ENCODE data around the gene ABCB6. TPM values are rescaled to one million over a fixed set of nuclear protein-coding genes. Genes with fewer than 3 reads are reported as not detected.

The ABCB6 gene
- total RNA-seq, 4 donors from 2014 or later = 22.7 to 43.2 (median 36.1) TPM

GRCh38 chr2:219252084-219252483, 33.3 kb upstream of the ABCB6 start:
- Histone ChIP-seq H3K36me3 (peaks cover 0 to 28% (median 0%) of the 10 kb centered on the region in 3 donors), H3K4me1 (peaks cover 0 to 61% (median 35%) of the 10 kb centered on the region in 4 donors), H3K27me3 (peaks cover 0 to 36% of the 10 kb centered on the region in 2 donors), H3K27ac (peak overlapping the region in 3 of 4 donors; percentile 63 to 89 (median 76)), H3K9me3 (no peaks in the 10 kb centered on the region), H3K4me3 (peak overlapping the region in 2 of 4 donors; percentile 64 to 73)
- 68 to 76% methylated on average over 5 of the region's 5 CpGs for WGBS, 2 donors
- no peak for DNase-seq (ENCODE audit: low spot score in 2 of 2)
- no peak for TF ChIP-seq CTCF (IDR thresholded peaks at IDR 0.05)
- no peak for TF ChIP-seq EP300 (IDR thresholded peaks at IDR 0.05)
- no peak for TF ChIP-seq POLR2A (IDR thresholded peaks at IDR 0.05)

- no peak for DNase-seq (ENCODE audit: low spot score in 2 of 2)
- Histone ChIP-seq H3K27me3 (peaks cover 0 to 35% of the 10 kb centered on the region in 2 donors), H3K36me3 (peaks cover 0 to 32% (median 0%) of the 10 kb centered on the region in 3 donors), H3K4me3 (peak overlapping the region in 1 of 4 donors; percentile 64), H3K4me1 (peaks cover 0 to 65% (median 35%) of the 10 kb centered on the region in 4 donors), H3K9me3 (no peaks in the 10 kb centered on the region), H3K27ac (peak overlapping the region in 2 of 4 donors; percentile 63 to 76)
- WGBS, 2 donors = 74 to 80% methylated on average over 6 of the region's 6 CpGs
- TF ChIP-seq POLR2A (IDR thresholded peaks at IDR 0.05) (no peak), CTCF (IDR thresholded peaks at IDR 0.05) (no peak), EP300 (IDR thresholded peaks at IDR 0.05) (no peak)
Measured at GRCh38 chr2:219251656-219252055, 32.9 kb upstream of the ABCB6 start.

GRCh38 chr2:219250049-219250781, 31.5 kb upstream of the ABCB6 start:
- Histone ChIP-seq H3K36me3 (peaks cover 0 to 33% (median 0%) of the 10 kb centered on the region in 3 donors), H3K4me3 (peak overlapping the region in 1 of 4 donors; percentile 24), H3K27me3 (peaks cover 0 to 20% of the 10 kb centered on the region in 2 donors), H3K9me3 (no peaks in the 10 kb centered on the region), H3K4me1 (peaks cover 0 to 73% (median 42%) of the 10 kb centered on the region in 4 donors), H3K27ac (peak overlapping the region in 3 of 4 donors; percentile 80 to 84 (median 84))
- no peak for DNase-seq (ENCODE audit: low spot score in 2 of 2)
- 84 to 87% methylated on average over 19 to 22 of the region's 22 CpGs for WGBS, 2 donors
- TF ChIP-seq CTCF (IDR thresholded peaks at IDR 0.05) (no peak), EP300 (IDR thresholded peaks at IDR 0.05) (no peak), POLR2A (IDR thresholded peaks at IDR 0.05) (no peak)

- peaks cover 0 to 71% (median 40%) of the 10 kb centered on the region in 4 donors for H3K4me1 ChIP-seq
- H3K36me3 ChIP-seq = peaks cover 0 to 33% (median 0%) of the 10 kb centered on the region in 3 donors
- peak overlapping the region in 1 of 4 donors; percentile 24 for H3K4me3 ChIP-seq
- H3K9me3 ChIP-seq = no peaks in the 10 kb centered on the region
- WGBS, 2 donors = 26 to 27% methylated on average over 7 of the region's 7 CpGs
- peaks cover 0 to 14% of the 10 kb centered on the region in 2 donors for H3K27me3 ChIP-seq
- peak overlapping the region; percentile 38 to 84 (median 82) for H3K27ac ChIP-seq
- DNase-seq (ENCODE audit: low spot score in 2 of 2) = peak; percentile 35 to 40
- no peak for TF ChIP-seq POLR2A (IDR thresholded peaks at IDR 0.05)
- peak; percentile 59 to 66 for TF ChIP-seq EP300 (IDR thresholded peaks at IDR 0.05)
Measured at GRCh38 chr2:219249203-219249980, 30.6 kb upstream of the ABCB6 start.

- peaks cover 0 to 70% (median 36%) of the 10 kb centered on the region in 4 donors for H3K4me1 ChIP-seq
- no peak for DNase-seq (ENCODE audit: low spot score in 2 of 2)
- H3K27ac ChIP-seq = peak overlapping the region; percentile 38 to 84 (median 82)
- peaks cover 0 to 33% (median 0%) of the 10 kb centered on the region in 3 donors for H3K36me3 ChIP-seq
- no peak for TF ChIP-seq CTCF (IDR thresholded peaks at IDR 0.05)
- no peak for TF ChIP-seq POLR2A (IDR thresholded peaks at IDR 0.05)
- no peak for TF ChIP-seq EP300 (IDR thresholded peaks at IDR 0.05)
- H3K27me3 ChIP-seq = peaks cover 0 to 8% of the 10 kb centered on the region in 2 donors
- 80 to 83% methylated on average over 2 of the region's 2 CpGs for WGBS, 2 donors
- H3K4me3 ChIP-seq = peak overlapping the region in 1 of 4 donors; percentile 24
- H3K9me3 ChIP-seq = no peaks in the 10 kb centered on the region
Measured at GRCh38 chr2:219248845-219249202, 30.1 kb upstream of the ABCB6 start.

All from tibial nerve (tissue), 4 donors.